PFSK-1 (cell line): ENCODE data around the gene TMEM151A.

Experiments
- FOXP2 ChIP-seq: optimal IDR thresholded peaks from 2 replicates; pipeline ENCODE3; 2011; ENCODE audit warnings: borderline replicate concordance, control low read depth, inconsistent platforms; ENCODE audit not compliant: insufficient read depth; ENCODE audit errors: extremely low read length, extremely low read depth
- POLR2AphosphoS5 ChIP-seq: IDR thresholded peaks from 2 replicates; pipeline ENCODE4 v1.6.1; 2012; ENCODE audit warnings: low read depth, mild to moderate bottlenecking, control low read depth, low read length, moderate library complexity
- SIN3A ChIP-seq: IDR thresholded peaks from 2 replicates; pipeline ENCODE4 v1.6.1; 2012; ENCODE audit warnings: mild to moderate bottlenecking, low read length, moderate library complexity, borderline replicate concordance; ENCODE audit not compliant: insufficient read depth
- TAF1 ChIP-seq: IDR thresholded peaks from 2 replicates; pipeline ENCODE4 v1.6.1; 2012; ENCODE audit warnings: low read length, control low read depth, borderline replicate concordance; ENCODE audit not compliant: insufficient read depth
- TF ChIP-seq, protein P1 (sequence below), 2 experiments: IDR thresholded peaks; 2 replicates each; pipeline versions ENCODE4 v1.6.1 to v1.8.0; 2011 to 2012; ENCODE audit warnings: low read depth in 2 of 2, low read length in 2 of 2, control low read depth in 1 of 2, inconsistent platforms in 1 of 2, mild to moderate bottlenecking in 1 of 2, moderate library complexity in 1 of 2; ENCODE audit not compliant: insufficient read depth in 1 of 2

TMEM151A gene

DNA sequence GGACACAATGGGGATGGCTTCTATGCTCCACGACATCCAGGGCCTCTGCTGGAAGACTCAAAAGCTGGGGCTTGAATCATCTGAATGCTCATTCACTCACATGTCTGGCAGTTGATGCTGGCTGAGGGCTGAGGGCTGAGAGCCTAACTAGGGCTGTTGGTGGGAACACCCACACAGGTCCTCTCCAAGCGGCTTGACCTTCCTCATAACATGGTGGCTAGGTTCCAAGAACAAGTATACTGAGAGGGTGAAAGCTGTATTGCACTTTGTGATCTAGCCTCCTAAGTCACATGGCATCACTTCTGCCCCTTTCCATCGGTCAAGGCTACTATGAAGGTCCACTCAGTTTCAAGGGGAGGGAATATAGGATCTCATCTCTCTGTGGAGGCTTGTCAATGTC is 7.5 kb downstream of the TMEM151A start:
- no peak for TF ChIP-seq POLR2AphosphoS5
- no peak for TF ChIP-seq TAF1
- TF ChIP-seq SIN3A: no peak
- TF ChIP-seq FOXP2: no peak
- TF ChIP-seq, protein P1, sequence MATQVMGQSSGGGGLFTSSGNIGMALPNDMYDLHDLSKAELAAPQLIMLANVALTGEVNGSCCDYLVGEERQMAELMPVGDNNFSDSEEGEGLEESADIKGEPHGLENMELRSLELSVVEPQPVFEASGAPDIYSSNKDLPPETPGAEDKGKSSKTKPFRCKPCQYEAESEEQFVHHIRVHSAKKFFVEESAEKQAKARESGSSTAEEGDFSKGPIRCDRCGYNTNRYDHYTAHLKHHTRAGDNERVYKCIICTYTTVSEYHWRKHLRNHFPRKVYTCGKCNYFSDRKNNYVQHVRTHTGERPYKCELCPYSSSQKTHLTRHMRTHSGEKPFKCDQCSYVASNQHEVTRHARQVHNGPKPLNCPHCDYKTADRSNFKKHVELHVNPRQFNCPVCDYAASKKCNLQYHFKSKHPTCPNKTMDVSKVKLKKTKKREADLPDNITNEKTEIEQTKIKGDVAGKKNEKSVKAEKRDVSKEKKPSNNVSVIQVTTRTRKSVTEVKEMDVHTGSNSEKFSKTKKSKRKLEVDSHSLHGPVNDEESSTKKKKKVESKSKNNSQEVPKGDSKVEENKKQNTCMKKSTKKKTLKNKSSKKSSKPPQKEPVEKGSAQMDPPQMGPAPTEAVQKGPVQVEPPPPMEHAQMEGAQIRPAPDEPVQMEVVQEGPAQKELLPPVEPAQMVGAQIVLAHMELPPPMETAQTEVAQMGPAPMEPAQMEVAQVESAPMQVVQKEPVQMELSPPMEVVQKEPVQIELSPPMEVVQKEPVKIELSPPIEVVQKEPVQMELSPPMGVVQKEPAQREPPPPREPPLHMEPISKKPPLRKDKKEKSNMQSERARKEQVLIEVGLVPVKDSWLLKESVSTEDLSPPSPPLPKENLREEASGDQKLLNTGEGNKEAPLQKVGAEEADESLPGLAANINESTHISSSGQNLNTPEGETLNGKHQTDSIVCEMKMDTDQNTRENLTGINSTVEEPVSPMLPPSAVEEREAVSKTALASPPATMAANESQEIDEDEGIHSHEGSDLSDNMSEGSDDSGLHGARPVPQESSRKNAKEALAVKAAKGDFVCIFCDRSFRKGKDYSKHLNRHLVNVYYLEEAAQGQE (IDR thresholded peaks at IDR 0.05; ENCODE audit: insufficient read depth in 1 of 2, low read depth in 2 of 2, low read length in 2 of 2): no peak

DNA sequence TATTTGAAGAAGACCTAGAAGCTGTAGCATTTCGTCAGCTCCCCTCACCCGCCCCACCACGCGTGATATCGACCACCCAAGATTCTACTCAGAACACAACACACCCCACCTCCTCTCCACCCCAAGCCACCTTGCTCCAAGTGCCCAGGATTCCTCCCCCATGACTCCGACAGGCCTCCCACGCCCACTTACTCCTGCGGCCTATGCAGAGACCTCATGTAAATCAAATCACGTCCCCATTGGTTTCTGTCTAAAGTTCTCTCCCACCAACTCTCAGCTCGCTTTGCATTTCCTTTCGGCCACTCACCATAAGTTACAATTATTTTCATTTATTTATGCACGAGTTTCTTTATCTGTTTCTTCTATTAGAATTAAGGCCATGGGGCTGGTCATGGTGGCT is 11.0 kb downstream of the TMEM151A start:
- TF ChIP-seq SIN3A (no peak), TAF1 (no peak), FOXP2 (no peak), POLR2AphosphoS5 (no peak)
- TF ChIP-seq, protein P1 (IDR thresholded peaks at IDR 0.05; ENCODE audit: insufficient read depth in 1 of 2, low read depth in 2 of 2, low read length in 2 of 2): no peak

DNA sequence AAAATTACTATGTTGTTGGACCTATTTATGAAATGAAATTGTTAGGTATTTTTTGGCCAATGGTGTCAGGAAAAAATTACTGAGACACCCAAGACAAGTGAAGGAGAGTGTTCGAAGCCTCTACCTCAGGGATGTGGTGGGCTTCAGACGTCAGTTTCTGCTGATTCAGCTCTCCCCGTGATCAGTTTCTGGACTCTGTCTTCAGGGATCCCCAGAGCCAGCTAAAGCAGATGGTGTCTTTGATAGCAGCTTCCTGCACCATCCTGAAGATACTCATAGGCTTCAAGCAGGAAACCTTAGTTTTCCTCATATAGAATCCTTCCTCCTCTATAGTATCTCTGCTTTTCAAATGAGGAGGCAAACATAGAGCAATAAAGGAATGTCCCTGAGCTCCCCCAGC is 17.8 kb downstream of the TMEM151A start:
- TF ChIP-seq, protein P1 (IDR thresholded peaks at IDR 0.05; ENCODE audit: insufficient read depth in 1 of 2, low read depth in 2 of 2, low read length in 2 of 2): no peak
- TF ChIP-seq SIN3A: no peak
- no peak for TF ChIP-seq FOXP2
- no peak for TF ChIP-seq TAF1
- TF ChIP-seq POLR2AphosphoS5: no peak

DNA sequence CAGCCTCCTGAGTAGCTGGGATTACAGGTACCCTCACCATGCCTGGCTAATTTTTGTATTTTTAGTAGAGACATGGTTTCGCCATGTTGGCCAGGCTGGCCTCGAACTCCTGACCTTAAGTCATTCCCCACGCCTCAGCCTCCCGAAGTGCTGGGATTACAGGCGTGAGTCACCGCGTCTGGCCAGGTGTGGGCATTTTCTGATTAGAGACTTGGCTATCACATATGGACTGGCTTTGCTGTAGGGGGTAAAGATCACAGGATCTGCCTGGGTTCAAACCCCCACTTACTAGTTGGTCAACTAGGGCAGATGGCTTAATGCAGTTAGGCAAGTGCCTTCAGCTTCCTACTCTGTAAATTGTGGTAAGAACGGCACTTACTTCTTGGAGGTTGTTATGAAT is 18.6 kb downstream of the TMEM151A start:
- no peak for TF ChIP-seq FOXP2
- TF ChIP-seq SIN3A: no peak
- TF ChIP-seq, protein P1 (IDR thresholded peaks at IDR 0.05; ENCODE audit: insufficient read depth in 1 of 2, low read depth in 2 of 2, low read length in 2 of 2): no peak
- TF ChIP-seq TAF1: no peak
- no peak for TF ChIP-seq POLR2AphosphoS5

DNA sequence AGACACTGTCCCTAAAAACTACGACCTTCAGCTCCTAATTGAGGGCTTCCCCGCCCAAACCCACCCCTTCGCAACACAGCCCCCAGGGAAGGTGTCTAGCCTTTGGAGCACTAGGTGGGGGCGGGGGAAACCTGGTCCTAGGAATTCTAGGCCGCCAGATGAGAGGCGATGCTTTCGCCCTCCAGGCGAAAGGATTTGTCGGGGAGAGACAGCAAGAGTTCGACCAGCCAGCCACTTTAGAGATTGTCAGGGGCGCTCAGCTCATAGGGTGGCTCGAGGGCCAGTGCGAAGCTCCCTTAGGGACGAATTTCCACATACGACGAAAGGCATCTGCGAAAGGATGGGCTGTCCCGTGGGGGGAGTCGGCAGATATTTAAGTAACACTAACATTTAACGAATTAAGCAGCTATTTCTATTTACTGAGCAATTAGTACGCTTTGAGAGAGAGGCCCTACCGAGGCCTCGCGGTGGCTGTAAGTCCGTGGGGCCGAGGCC is 19.8 kb downstream of the TMEM151A start:
- TF ChIP-seq FOXP2: no peak
- TF ChIP-seq POLR2AphosphoS5: no peak
- no peak for TF ChIP-seq SIN3A
